Inflammatory macrophage (primary cell): ENCODE data around the gene TNFRSF25.
"Not testable (repeated sequence)": the region's sequence is repeated elsewhere in the genome, so short reads cannot be mapped to it uniquely, and the experiment has no call there.

Experiments used
- DNase-seq, 2 donors: peaks; one replicate each; pipeline ENCODE4 v3.0.0-alpha.2; 2020 to 2022

TNFRSF25 gene

GRCh38 chr1:6501279-6501813 is 35.4 kb upstream of the TNFRSF25 start:
- no peak for DNase-seq

GRCh38 chr1:6500544-6501278 is 34.7 kb upstream of the TNFRSF25 start:
- no peak for DNase-seq

GRCh38 chr1:6499296-6499695 is 33.3 kb upstream of the TNFRSF25 start:
- DNase-seq = no peak

- peak; percentile 48 to 75 for DNase-seq
Measured at GRCh38 chr1:6498576-6499111, 32.7 kb upstream of the TNFRSF25 start.

- DNase-seq = no peak
Measured at GRCh38 chr1:6497867-6498575, 32.0 kb upstream of the TNFRSF25 start.

GRCh38 chr1:6497215-6497866 is 31.4 kb upstream of the TNFRSF25 start:
- DNase-seq = no peak

- no peak for DNase-seq
Measured at GRCh38 chr1:6496890-6497214, 30.9 kb upstream of the TNFRSF25 start.

- DNase-seq = no peak
Measured at GRCh38 chr1:6496365-6496721, 30.4 kb upstream of the TNFRSF25 start.

GRCh38 chr1:6495540-6496364 is 29.8 kb upstream of the TNFRSF25 start:
- DNase-seq = no peak

- no peak for DNase-seq
Measured at GRCh38 chr1:6495041-6495441, 29.1 kb upstream of the TNFRSF25 start.

- DNase-seq = no peak
Measured at GRCh38 chr1:6494627-6495026, 28.7 kb upstream of the TNFRSF25 start.

- DNase-seq = not testable (repeated sequence)
Measured at GRCh38 chr1:6493834-6494223, 27.9 kb upstream of the TNFRSF25 start.

GRCh38 chr1:6491966-6492365 is 26.0 kb upstream of the TNFRSF25 start:
- no peak for DNase-seq

- DNase-seq = no peak
Measured at GRCh38 chr1:6491480-6491962, 25.5 kb upstream of the TNFRSF25 start, which contains the start of gene PLEKHG5. Gene PLEKHG5, minus strand, starts transcription at chr1:6491667. Its CDS starts 14,096 bp downstream, at chr1:6477571.

- no peak for DNase-seq
Measured at GRCh38 chr1:6491081-6491449, 25.1 kb upstream of the TNFRSF25 start.

GRCh38 chr1:6490181-6491080 is 24.5 kb upstream of the TNFRSF25 start:
- DNase-seq = no peak

GRCh38 chr1:6489799-6490180 is 23.8 kb upstream of the TNFRSF25 start:
- DNase-seq = peak; percentile 61 to 69

- no peak for DNase-seq
Measured at GRCh38 chr1:6489383-6489765, 23.4 kb upstream of the TNFRSF25 start.

GRCh38 chr1:6488602-6489382 is 22.8 kb upstream of the TNFRSF25 start:
- no peak for DNase-seq

GRCh38 chr1:6487804-6488484 is 22.0 kb upstream of the TNFRSF25 start:
- no peak for DNase-seq
